HG02840 (cell line): Measurements from ENCODE around the gene TMEM94.

Experiments used
- ATAC-seq: cut with Tn5 transposase; IDR thresholded peaks from one replicate; pipeline ENCODE4 v1.9.1; 2021; ENCODE audit warnings: mild to moderate bottlenecking, moderate library complexity, moderate number of reproducible peaks; ENCODE audit not compliant: unreplicated experiment, low FRiP score

TMEM94 gene

GRCh38 chr17:75492555-75493168 lies 36.2 kb downstream of the TMEM94 start:
- no peak for ATAC-seq

- no peak for ATAC-seq
Observed at GRCh38 chr17:75493476-75494129, 37.2 kb downstream of the TMEM94 start.

- ATAC-seq: no peak
Observed at GRCh38 chr17:75494326-75494877, 38.0 kb downstream of the TMEM94 start.

GRCh38 chr17:75496005-75496404 lies 39.6 kb downstream of the TMEM94 start:
- no peak for ATAC-seq

- ATAC-seq: no peak
Observed at GRCh38 chr17:75498039-75498725, 41.7 kb downstream of the TMEM94 start.

- ATAC-seq: no peak
Observed at GRCh38 chr17:75498726-75499213, 42.3 kb downstream of the TMEM94 start.

- no peak for ATAC-seq
Observed at GRCh38 chr17:75499313-75500022, 43.0 kb downstream of the TMEM94 start.

- no peak for ATAC-seq
Observed at GRCh38 chr17:75500419-75501216, 44.2 kb downstream of the TMEM94 start.

- ATAC-seq: no peak
Observed at GRCh38 chr17:75501378-75502071, 45.1 kb downstream of the TMEM94 start.

GRCh38 chr17:75502072-75502720 lies 45.8 kb downstream of the TMEM94 start:
- ATAC-seq: no peak

GRCh38 chr17:75502721-75503329 lies 46.4 kb downstream of the TMEM94 start:
- ATAC-seq: no peak

- no peak for ATAC-seq
Observed at GRCh38 chr17:75503337-75503950, 47.0 kb downstream of the TMEM94 start.

GRCh38 chr17:75503976-75504346 lies 47.5 kb downstream of the TMEM94 start:
- ATAC-seq: no peak

GRCh38 chr17:75504347-75505151 lies 48.1 kb downstream of the TMEM94 start:
- ATAC-seq: no peak

- no peak for ATAC-seq
Observed at GRCh38 chr17:75505152-75505409, 48.6 kb downstream of the TMEM94 start.

GRCh38 chr17:75505640-75506039 lies 49.2 kb downstream of the TMEM94 start:
- no peak for ATAC-seq

GRCh38 chr17:75506134-75506533 lies 49.7 kb downstream of the TMEM94 start:
- ATAC-seq: no peak
